ENCODE results near the gene SDR39U1.

Gene SDR39U1

GRCh38 chr14:24429395-24430142 lies 13.0 kb downstream of the SDR39U1 start, which contains the start of the genes CBLN3 and KHNYN:
CBLN3 (minus strand) TSS chr14:24429668; CDS start chr14:24429054, 614 bp downstream.
KHNYN (plus strand) TSS chr14:24429954; CDS start chr14:24430731, 777 bp downstream.
- peak; percentile 78 for DNase-seq (ENCODE audit: low read depth)

- no peak for DNase-seq (ENCODE audit: low read depth)
These were observed 13.8 kb downstream of the SDR39U1 start for GRCh38 chr14:24428628-24429394.

DNA sequence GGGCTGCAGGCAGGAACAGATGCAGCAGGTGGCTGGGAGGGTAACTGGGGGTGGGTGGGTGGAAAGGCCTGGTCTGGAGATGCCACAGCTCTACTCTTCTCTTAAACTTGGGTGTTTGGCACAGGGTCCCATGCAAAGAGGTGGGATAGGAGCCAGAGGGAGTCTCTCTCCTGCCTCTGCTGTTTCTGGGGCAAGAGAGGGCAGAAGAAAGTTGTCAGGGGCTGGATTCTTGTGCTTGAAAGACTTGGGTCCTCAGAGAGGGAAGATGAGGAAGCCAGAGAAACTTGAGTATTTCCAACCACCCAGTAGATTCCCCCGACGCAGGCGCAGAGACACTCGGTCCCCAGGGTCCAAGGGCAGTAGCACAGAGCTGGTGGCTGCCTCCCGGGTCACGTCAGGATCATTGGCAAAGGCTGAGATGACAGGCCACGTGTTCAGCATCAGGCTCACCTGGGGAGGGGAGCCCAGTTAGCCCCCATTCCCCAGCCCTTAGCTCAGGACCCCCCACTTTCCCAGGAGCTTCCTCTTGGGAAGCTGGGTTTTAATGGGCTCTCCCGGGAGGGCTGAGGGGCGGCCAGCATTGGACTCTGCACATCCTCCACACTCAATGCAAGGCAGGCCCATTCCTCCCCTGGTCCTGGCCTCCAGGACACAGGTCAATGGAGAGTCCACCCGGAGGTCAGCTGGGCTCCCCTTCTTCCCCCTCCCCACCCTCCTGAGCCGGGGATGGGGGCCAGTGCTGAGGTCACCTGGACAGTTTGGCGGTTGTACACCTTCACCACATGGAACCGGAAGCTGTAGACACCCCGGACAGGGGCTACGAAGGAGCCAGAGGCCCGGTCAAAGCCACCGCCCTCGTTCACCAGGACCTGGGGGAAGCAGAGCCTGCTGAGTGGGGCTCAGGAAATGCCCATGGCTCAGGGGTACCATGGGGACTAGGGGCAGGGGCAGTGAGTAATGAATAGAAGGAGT lies 14.8 kb downstream of the SDR39U1 start:
- DNase-seq (ENCODE audit: low read depth): no peak

GRCh38 chr14:24426912-24427536 lies 15.6 kb downstream of the SDR39U1 start:
- DNase-seq (ENCODE audit: low read depth): no peak

- no peak for DNase-seq (ENCODE audit: low read depth)
These were observed 16.2 kb downstream of the SDR39U1 start for GRCh38 chr14:24426150-24426911.

- no peak for DNase-seq (ENCODE audit: low read depth)
These were observed 16.9 kb downstream of the SDR39U1 start for GRCh38 chr14:24425704-24426103.

- no peak for DNase-seq (ENCODE audit: low read depth)
These were observed 19.6 kb downstream of the SDR39U1 start for GRCh38 chr14:24422694-24423601.

DNA sequence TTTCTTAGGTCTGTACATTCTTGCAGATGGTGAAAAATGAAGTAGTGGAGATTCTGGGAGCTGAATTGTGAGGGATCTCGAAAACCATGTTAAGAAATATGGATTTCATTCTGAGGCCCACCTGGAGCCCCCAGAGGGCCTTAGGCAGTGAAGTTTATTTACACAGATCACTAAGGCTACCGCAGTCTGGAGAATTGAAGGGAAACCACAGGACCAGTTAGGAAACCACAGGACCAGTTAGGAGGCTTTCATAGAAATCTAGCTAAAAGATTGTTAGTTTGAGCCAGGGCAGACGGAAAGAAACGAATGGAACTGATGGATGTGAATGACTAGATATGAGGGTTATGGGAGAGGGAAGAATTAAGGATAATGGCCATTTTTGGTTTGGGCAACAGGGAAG lies 20.3 kb downstream of the SDR39U1 start:
- DNase-seq (ENCODE audit: low read depth): no peak

GRCh38 chr14:24418492-24418873 lies 24.1 kb downstream of the SDR39U1 start:
- DNase-seq (ENCODE audit: low read depth): no peak

- no peak for DNase-seq (ENCODE audit: low read depth)
These were observed 24.6 kb downstream of the SDR39U1 start for GRCh38 chr14:24417832-24418491.

DNA sequence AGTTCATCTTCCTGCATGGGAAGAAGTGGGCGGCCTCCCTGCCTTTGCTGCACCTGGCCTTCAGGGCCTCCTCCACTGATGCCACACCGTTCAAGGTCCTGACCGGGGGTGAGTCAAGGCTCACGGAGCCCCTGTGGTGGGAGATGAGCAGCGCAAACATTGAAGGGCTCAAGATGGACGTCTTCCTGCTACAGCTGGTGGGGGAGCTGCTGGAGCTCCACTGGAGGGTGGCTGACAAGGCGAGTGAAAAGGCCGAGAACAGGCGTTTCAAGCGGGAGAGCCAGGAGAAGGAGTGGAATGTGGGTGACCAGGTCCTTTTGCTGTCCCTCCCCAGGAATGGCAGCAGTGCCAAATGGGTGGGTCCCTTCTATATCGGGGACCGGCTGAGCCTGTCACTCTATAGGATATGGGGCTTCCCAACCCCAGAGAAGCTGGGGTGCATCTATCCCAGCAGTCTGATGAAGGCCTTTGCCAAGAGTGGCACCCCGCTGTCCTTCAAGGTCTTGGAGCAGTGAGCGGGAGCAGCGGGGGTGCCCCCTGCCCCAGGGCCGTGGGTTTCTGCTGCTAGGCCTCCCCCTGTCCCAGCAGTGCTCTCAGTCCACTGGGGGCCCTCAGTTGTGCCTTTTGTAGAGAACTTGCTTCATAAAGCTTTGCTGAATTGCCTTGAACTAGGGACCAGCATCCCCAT lies 25.5 kb downstream of the SDR39U1 start:
- no peak for DNase-seq (ENCODE audit: low read depth)

DNA sequence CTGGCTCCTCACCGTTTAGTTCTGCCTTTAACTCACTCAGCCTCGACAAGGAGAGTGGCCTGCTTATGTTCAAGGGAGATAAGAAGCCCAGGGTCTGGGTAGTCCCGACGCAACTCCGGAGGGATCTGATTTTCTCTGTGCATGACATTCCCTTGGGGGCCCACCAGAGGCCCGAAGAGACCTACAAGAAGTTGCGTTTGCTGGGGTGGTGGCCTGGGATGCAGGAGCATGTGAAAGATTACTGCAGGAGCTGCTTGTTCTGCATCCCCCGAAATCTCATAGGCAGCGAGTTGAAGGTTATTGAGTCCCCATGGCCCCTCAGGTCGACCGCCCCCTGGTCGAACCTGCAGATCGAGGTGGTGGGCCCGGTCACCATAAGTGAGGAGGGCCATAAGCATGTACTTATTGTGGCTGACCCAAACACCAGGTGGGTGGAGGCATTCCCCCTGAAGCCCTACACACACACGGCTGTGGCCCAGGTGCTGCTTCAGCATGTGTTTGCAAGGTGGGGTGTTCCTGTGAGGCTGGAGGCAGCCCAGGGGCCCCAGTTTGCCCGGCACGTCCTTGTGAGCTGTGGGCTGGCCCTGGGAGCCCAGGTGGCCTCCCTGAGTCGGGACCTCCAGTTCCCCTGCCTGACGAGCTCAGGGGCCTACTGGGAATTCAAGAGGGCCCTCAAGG lies 26.2 kb downstream of the SDR39U1 start:
- no peak for DNase-seq (ENCODE audit: low read depth)

GRCh38 chr14:24415421-24416253 lies 26.9 kb downstream of the SDR39U1 start:
- no peak for DNase-seq (ENCODE audit: low read depth)

DNA sequence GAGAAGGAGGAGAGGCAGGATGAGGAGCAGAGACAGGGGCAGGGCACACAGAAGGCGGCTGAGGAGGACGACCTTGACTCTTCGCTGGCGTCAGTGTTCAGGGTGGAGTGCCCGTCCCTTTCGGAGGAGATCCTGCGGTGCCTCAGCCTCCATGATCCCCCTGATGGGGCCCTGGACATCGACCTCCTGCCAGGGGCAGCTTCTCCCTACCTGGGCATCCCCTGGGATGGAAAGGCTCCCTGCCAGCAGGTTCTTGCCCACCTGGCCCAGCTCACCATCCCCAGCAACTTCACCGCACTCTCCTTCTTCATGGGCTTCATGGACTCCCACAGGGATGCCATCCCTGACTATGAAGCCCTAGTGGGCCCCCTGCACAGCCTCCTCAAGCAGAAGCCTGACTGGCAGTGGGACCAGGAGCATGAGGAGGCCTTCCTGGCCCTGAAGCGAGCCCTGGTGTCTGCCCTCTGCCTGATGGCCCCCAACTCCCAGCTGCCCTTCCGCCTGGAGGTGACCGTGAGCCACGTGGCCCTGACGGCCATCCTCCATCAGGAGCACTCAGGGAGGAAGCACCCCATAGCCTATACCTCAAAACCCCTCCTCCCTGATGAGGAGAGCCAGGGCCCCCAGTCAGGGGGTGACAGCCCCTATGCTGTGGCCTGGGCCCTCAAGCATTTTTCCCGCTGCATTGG lies 27.7 kb downstream of the SDR39U1 start:
- DNase-seq (ENCODE audit: low read depth): no peak

DNA sequence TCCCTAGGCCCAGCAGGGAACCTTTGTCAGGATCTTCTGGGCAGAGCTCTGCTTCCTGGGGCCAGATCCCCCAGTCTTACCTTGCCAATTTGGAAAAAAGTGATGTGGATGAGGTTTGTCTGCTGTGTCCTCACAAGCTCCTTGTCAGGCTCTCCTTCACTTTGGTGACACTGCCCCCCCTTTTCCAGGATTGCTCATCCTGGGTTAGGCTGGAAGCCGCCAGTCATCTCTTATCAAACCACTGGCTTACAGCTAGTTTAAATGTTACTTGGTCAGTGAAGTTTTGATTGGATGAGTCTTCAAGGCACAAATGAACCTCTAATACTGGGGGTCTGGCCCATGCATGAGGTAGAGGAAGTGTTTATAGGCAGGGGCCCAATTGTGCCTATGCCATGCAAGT lies 28.5 kb downstream of the SDR39U1 start:
- DNase-seq (ENCODE audit: low read depth): no peak
